ENCODE data around the gene KRIT1.
"Not testable (repeated sequence)": the region's sequence is repeated elsewhere in the genome, so short reads cannot be mapped to it uniquely, and the experiment has no call there.

The KRIT1 gene

DNA sequence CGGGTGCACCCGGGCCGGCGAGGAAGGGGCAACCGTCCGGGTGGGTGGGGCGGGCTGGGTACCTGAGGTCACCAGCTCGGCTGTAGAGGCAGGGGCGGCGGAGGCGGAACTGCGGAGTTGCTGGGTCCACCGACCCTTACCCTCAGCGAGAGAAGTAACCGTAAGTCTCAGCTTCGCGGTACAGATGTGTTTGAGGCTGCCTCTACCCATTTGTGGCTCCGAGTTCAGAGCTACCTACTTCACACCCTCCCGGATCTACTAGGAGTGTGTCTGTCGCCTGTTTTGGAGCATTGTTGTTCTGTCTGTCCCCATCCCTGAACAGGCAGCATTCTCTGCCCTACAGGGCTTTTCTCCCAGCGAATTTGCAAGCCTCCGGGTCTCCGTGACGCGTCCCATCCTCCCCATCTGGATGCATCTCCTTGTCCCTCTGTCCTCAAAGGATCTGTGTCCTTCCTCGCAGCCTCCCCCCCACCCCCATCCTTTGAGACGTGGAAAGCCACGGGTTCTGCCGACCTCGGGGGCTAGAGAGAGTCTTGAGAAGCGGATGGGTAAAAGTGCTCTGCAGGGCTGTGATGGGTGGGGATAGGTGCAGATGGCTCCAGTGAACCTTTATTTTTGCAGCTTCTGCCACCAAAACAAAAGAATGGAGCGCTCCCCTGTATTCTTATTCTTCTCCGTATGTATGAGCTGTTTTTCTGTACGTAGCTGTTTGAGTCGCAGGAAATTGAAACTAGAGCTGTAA is 817 bp upstream of the KRIT1 start:
- DNase-seq: no peak

DNA sequence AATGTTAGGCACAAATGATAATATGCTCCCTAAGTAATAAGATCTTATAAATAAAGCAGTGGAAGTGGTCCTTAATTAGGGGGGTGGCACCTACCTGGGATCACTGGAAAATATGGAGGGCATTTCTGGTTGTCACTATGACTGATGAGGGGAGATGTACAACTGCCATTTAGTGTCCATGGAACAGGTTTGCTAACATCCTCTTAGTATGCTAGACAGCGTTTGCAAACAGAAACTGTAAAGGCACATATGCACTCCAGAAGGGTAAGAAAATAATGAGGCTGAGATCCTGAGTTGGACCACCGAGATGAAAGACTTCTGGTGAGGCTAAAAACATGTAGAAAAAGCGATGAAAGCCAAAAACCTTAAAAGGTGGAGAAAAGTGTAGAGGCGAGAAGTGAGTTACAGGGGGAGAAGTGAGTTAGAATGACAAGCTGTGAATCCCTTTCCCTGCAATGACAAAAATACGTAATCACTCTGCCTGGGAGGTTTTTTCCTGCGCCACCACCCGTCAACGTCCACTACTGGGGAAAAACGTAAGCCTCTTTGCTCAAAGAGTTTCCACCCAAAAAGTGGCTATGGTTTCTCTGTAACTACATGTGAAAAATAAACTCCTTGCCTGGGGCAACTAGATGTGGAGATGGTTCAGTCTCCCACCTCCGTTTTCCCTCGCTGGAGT is 767 bp downstream of the KRIT1 start:
- DNase-seq: peak; percentile 40 to 62

DNA sequence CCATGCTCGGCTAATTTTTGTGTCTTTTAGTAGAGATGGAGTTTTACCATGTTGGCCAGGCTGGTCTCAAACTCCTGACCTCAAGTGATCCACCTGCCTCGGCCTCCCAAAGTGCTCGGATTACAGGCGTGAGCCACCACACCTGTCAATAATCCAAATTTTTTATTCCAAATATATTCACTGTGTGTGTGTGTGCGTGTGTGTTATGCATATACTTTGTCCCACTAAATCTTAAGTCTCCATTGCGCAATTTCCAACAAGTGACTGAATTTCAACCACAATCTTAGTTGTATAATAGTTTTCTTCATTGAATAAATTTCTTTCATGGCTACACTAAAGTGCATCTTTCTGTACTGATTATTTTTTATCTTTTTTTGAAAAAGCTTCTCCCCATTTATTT is 2.7 kb downstream of the KRIT1 start:
- no peak for DNase-seq

DNA sequence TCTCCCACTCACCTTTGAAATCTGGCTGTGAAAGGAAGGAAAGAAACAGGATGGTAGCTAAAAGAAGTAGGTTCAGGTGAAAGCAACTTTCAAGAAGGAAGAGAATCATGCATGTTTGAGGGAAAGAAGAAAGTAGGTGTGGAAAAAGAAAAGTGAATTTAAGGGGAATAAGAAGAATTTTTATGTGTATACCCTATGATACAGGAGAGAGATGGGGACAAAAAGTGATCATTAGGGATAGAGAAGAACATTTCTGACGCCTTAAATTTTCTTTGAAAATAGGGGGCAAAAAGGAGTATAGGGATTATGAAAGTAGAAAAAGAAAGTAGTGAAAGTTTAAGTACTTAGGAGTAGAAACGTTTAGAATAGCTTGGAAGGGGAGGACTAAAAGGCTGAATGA is 15.2 kb downstream of the KRIT1 start:
- DNase-seq: no peak

DNA sequence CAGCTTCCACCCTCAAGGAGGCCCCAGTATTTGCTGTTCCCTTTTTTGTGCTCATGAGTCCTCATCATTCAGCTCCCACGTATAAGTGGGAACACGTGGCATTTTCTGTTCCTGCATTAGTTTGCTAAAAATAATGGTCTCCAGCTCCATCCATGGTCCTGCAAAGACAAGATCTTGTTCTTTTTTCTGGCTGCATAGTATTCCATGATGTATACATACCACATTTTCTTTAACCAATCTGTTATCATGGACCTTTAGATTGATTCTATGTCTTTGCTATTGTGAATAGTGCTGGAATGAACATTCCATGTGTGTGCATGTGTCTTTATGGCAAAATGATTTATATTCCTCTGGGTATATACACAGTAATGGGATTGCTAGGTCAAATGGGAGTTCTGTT is 17.0 kb downstream of the KRIT1 start:
- no peak for DNase-seq

DNA sequence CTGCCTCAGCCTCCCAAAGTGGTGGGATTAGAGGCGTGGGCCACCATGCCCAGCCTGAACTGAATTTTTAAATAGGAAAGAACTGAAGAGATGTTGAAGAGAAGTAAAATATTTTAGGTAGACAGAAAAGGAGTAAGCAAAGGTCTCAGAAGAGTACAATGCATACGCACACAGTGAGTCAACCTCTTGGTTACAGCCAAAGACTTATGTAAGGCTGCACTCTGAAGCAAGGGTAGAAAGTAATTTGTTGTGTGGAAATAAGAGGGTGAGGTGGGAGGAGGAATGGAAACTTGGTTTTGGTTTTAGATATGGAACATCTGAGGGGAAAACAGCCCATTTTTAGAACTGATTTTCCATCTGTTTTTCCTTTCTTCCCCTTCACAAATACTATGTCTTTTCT is 17.6 kb downstream of the KRIT1 start:
- peak in 1 of 2 donors; percentile 1 for DNase-seq

DNA sequence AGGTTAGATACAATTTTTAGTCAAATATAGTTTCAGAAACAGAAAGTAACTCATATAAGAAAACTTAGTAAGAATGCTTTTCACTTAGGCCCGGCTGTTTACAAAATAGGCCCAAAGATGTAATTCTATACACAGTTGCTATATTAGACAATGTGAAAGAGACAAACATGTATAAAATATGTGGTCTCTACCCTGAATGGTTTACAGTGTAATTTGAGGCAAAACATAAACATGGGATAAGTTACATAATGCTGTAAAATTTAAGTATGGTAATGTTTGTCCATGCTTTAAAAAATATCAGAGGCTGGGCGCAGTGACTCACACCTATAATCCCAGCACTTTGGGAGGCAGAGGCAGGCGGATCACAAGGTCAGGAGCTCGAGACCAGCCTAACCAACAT is 18.7 kb downstream of the KRIT1 start:
- no peak for DNase-seq

DNA sequence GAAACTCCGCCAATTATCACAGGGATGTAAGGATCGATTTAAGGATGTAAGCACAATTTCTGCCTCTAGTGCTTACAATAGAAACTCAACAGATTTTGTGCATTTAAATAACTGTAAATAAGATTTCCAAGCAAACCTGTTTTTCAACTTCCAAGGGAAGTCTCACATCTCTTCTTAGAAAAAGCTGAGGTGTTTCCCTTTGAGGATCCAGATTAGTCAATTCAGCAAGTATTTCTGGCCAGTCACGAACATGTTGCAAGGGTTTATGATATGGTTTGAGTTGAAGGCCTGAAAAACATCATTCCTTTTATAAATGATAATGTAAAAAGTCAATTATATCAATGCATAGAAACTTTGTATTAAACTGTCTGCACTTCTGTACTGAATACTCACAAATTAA is 23.9 kb downstream of the KRIT1 start:
- DNase-seq: no peak

DNA sequence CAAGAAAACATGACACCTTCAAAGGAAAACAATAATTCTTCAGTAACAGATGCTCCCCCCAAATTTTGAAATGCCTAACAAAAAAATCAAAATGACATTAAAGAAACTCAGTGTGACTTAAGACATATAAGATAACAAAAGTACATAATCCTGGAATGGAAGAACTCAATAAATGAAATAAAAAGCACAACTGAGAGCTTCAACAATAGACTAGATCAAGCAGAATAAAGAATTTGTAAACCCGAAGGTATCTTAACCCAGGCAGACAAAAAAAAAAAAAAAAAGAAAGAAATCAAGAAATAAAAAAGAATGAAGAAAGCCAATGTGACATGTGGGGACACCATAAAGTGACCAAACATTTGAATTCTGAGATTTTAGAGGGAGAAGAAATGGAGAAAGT is 39.0 kb downstream of the KRIT1 start:
- DNase-seq: no peak

DNA sequence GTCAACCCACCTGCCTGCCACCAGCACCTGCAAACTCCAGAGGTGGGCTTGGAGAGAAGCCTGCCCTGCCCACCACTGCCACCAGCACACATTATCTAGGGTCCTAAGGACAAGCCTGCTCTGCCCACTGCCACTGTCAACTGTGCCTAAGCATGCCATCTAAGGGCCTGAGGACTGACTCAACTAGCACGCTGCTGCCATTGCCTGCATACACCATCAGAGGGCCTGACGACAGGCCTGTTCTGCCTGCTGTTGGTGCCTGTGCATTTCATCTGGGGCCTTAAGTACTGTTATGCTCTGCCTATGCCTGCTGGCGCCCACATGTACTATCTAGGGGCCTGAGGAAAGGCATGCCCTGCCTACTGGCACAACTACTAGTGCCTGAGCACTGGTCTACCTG is 39.7 kb downstream of the KRIT1 start:
- no peak for DNase-seq

DNA sequence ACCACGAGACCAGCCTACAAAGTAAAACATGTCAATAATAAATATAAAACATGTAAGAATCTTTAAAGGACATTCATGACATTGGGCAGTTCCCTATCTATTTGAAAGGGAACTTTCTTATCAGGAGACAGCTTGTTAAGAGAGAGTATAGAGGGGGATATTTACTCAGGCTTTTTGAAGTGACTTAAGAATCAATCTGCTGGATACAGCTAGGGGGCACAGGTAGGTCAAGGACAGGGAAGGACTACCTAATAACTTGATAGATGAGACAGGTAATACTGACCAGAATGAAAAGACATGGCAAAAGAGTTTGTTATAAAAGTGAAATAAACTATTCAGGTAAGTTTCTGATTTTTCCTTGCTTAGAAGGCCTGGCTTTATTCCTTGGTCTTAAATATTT is 44.9 kb downstream of the KRIT1 start:
- DNase-seq: no peak

DNA sequence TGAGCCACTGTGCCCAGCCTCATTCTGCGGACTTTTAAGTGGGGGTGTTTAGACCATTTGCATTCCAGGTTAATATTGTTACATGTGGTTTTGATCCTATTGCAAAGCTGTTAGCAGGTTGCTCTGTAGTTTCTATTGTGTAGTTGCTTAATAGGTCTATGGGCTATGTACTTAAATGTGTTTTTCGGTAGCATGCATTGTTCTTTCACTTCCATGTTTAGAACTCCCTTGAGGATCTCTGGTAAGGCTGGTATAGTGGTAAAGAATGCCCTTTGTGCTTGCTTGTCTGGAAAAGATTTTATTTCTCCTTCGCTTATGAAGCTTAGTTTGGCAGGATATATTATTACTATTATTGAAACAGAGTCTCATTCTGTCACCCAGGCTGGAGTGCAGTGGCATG is 53.4 kb downstream of the KRIT1 start:
- no peak for DNase-seq

DNA sequence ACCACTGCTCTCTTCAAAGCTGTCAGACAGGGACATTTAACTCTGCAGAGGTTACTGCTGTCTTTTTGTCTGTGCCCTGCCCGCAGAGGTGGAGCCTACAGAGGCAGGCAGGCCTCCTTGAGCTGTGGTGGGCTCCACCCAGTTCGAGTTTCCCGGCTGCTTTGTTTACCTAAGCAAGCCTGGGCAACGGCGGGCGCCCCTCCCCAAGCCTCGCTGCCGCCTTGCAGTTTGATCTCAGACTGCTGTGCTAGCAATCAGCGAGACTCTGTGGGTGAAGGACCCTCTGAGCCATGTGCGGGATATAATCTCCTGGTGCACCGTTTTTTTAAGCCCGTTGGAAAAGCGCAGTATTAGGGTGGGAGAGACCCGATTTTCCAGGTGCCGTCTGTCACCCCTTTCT is 56.5 kb downstream of the KRIT1 start:
- DNase-seq: not testable (repeated sequence)

DNA sequence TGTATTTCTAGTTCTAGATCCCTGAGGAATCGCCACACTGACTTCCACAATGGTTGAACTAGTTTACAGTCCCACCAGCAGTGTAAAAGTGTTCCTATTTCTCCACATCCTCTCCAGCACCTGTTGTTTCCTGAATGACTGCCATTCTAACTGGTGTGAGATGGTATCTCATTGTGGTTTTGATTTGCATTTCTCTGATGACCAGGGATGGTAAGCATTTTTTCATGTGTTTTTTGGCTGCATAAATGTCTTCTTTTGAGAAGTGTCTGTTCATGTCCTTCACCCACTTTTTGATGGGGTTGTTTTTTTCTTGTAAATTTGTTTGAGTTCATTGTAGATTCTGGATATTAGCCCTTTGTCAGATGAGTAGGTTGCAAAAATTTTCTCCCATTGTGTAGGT is 61.4 kb downstream of the KRIT1 start:
- DNase-seq: not testable (repeated sequence)

DNA sequence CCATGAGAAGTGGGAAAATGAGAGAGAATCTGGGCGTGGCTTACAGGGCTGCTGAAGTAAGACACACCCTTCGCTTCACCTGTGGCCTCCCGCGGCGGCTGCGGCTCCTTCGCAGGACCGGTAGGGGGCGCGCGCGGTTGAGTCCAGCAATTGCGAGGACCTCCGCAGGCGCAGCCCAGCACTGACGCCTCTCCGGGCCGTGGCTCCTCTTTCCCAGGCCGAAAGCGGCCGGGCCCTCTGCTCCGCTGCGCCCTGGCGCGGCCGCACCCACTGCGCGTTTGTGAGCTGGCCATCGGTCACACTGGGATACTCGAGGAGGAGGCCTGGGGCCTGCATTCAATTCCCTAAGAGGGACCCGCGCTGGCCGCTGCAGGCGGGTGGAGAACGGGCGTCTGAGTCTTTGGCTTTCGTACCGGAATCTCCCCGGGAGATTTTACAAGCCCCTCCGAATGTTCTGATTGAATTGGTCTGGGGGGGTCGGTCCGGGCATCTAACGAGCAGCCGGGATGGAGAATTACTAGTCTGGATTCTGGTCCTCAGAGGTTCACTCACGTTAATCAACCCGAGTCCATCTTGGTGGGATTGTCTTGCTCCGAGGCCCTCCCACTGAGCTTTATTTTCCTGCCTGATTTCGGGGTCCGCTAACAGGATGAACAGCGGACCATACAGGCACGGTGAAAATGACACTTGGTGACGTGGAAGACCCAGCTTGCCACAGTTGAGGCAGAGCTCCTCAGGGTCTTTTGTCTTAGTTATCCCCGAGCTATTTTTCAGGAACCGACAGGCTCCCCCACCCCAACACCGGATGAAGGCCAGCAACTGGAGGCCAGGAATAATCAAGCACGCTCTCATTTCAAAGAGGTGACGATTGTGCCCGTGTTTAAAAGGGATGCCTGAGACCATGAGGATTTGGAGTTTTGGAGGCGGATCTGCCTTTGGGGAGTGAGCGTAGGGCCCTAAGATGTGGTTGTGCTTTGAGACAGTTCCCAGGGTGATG is 66.5 kb downstream of the KRIT1 start, which contains the start of gene LRRD1:
Gene LRRD1, minus strand, starts transcription at position 215 of the 997 bp plus-strand sequence. CDS start 13,940 bp downstream, outside the sequence.
- peak; percentile 75 to 91 for DNase-seq

DNA sequence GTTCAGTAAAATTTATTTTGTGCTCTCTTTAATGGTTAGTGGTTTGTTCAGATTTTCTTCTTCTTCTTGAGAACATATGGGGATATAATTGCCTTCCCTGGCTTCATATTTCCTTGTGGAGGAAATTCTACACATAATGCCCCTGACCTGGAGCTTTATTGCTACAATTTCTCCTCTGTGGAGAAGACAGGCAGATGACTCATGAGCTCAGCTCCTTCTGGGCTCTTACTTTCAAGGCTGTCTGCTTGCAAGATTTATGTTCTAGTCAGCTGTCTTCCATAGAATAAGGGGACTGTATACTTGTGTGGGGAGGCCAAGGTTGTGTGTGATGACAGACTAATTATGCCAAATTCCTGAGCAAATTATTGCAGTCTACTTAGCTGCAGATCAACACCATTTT is 68.4 kb downstream of the KRIT1 start:
- no peak for DNase-seq

DNA sequence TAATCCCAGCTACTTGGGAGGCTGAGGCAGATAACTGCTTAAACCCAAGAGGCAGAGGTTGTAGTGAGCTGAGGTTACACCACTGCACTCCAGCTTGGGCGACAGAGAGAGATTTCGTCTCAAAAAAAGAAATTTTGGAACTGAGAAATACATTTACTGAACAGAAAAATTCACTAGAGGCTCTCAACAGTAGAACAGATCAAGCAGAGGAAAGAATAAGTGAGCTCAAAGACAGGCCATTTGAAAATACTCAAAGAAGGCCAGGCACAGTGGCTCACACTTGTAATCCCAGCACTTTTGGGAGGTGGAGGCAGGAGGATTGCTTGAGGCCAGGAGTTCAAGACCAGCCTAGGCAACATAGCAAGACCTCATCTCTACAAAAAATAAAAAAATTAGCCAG is 76.2 kb downstream of the KRIT1 start:
- DNase-seq: not testable (repeated sequence)

DNA sequence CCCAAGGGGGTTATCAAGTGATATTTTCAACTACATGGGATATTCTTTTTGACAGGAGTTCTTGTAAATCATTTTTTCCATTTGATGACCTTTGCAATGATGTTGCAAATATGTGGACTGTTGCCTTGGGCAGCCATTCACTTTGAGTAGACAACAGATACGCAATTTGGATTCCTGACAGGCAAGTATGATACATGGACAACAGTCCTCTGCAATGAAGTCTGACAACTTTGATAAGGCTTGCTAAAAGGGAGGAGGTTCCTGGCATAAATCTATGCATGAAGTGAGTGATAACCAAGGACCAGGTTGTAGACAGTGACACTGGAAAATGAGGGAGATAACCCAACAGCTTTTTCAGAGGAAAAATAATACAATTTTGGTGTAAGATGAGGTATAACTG is 84.4 kb downstream of the KRIT1 start:
- no peak for DNase-seq

DNA sequence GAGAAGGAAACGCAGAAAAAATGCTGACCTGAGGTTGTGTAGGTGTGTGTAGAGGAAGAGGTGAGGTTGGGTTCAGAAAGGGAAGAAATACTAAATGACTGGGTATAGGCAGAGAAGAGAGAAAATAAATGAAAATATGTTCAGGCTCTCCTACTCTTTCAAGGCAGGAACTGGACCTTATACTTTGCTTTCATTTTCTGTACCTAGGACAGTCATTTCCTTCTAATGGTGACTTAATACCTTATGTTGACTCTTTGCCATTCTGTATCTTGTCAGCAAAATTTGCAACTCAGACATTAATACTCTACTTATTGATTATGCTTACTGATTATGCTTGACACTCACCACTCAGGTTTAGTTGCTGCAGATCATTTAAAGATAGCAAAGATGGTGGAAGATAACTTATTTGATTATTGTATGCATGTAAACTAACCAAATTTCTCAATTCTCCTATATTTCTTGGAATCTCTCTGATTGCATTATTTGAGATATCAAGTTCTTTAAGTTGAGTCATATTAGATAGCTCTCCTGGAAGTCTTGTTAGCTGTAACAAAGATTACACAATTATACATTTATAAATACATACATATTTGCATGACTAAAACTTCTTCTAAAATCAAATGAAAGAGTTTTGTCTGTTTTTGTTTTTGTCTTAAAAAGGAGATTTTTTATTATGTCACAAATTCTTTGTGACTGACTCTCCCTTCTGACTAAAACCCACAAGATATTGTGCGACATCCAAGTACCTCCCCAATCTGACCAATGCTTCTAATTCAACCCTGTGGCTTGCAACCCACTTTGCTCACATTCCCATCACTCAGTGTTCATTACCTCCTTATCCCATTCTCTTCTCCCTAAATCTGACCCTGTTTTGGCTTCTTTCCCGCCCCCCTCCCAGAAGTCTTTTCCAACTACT is 86.8 kb downstream of the KRIT1 start:
- DNase-seq: no peak

DNA sequence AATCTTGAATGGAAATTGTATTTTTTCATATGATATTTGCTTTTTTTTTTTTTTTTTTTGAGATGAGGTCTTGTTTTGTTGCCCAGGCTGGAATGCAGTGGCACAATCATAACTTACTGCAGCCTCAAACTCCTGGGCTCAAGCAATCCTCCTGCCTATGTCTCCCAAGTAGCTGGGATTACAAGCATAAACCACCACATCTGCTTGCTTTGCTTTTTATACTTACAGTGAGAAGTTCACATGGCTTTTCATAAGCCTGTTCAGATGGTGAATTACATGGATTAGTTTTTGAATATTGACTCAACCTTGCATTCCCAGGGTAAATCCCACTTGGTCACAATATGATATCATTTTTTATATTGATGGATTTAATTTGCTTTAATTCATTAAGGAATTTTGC is 88.7 kb downstream of the KRIT1 start:
- DNase-seq: no peak

DNA sequence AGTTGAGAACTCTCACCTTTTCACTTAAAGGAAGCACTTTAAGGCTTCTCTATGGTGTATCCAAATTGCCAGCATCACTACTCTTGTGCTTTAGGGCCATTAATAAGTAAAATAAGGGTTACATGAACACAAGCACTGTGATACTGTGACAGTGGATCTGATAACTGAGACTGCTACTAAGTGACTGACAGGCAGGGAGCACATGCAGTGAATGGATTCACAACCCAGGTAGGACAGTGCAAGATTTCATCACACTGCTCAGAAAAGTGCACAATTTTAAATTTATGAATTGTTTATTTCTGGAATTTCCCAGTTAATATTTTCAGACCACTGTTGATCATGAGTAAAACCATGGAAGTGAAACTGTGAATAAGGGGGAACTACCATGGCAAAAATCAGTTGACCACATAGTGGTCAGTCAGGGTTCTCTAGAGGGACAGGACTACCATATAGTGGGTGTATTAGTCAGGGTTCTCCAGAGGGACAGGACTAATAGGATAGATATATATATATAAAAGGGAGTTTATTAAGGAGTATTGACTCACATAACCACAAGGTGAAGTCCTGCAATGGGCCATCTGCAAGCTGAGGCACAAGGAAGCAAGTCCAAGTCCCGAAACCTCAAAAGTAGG is 90.5 kb downstream of the KRIT1 start:
- DNase-seq: peak; percentile 50 to 60

All from inflammatory macrophage treated with lipopolysaccharide for 1 hour (primary cell).